Left renal pelvis (tissue), 4 donors: ENCODE data around the gene IL16. TPM values are rescaled to one million over a fixed set of nuclear protein-coding genes. Genes with fewer than 3 reads are reported as not detected.
A peak's percentile ranks its signal among the peaks of the same experiment; 100 is the strongest.
"Not testable (repeated sequence)": the region's sequence is repeated elsewhere in the genome, so short reads cannot be mapped to it uniquely, and the experiment has no call there.

Experiments
- DNase-seq, 4 donors: peaks; one replicate each; pipeline ENCODE4 v3.0.0-alpha.2; 2013; ENCODE audit warnings: low read depth in 4 of 4, low spot score in 3 of 4
- polyA plus RNA-seq, 4 donors: library from polyadenylated mRNA; unstranded; fragments of 120-200 nt; gene quantifications; one replicate each; pipeline ENCODE4 v1.2.1, GENCODE V29; 2013; ENCODE audit not compliant: insufficient read length in 4 of 4

IL16 gene
- 1 to 10 TPM; 4.1 to 7.1 (median 5.6) TPM for polyA plus RNA-seq

DNA sequence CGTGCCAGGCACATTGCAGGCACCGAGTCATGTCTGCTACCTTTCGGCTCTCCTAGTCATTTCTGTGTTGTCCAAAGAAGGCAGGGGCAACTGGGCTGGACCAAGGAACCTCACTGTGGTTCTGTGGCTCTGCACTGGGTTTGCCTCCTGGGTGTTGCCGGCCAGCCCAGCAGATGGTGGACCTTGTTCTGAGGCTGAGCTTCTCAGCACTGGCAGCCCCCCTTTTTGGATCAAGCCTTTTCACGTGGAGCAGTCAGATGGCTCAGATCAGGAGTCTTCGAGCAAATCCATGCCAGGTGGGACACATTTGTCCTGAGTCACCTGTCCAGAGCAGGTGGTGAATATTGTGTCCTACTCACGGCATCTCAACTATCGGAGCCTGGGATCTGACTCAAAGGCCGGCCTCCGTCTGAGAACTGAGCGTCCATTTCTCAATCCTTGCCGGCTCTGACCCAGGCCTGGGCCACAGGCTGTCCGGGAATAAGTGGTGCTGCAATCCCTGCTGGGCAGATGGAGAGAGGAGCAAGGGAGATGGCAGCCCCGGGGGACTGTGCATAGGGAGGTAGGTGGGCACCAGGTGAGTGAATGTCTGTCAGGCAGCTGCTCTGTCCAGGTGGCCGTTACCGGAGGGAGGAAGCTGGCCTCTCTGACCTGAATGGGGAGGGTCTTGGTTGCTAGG is at the start of gene IL16:
Gene IL16, plus strand, starts transcription at position 304 of the 679 bp plus-strand sequence. CDS start 28,521 bp downstream, outside the sequence.
- DNase-seq, result no peak

DNA sequence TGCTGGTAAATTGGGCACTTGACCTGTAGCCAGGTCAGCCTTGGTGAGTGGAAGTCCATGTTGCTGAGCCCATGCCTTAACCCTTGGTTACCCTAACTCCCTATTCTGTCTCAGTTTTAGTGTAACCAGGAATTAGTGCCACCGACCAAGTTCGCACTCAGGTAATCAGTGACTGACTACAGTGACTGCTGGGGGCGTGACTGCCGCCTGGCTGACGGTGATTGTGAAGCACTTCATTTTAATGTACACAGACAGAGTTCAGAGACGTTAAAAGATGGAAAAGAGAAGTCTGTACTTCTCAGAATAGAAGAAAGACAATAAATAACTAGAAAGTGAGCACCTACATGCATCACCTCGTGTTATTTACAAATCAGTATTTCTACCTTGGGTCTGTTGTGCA is 45.3 kb upstream of the IL16 start:
- no peak for DNase-seq

DNA sequence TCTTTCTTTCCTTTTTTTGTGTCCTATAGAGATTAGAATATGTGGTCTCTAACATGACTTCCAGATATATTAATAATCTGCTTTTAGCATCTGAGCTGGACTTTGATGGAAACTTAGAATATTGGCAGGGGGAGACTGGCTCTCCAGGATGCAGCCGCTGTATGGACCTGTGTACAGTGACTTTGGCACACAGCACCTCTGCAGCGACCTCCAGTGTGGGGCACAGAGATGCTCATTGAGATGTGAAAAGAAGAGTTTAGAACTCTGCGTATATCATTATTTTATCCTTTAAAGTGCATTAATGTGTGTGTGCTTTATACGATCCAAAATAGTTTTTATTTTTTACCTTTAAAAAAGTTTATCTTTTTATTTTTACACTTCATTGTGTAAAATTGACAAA is 44.3 kb upstream of the IL16 start:
- DNase-seq, result no peak

DNA sequence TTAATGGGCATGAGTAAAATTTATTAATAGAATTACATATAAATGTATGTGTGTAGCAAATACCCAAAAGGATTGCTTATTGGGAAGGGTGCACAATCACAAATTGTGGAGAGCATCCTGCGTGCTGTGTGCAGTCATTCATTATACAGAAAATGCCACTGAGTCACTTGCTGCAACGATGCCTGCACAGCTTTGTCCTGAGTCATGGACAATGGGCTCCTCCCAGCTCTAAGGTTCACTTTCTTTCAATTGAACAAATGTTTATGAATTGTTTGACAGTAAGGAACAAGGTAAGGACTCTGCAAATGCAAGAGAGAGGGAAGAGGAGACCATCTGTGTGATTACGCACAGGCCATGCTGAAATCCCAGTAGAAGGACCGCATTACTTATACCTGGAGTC is 43.9 kb upstream of the IL16 start:
- DNase-seq, result no peak

DNA sequence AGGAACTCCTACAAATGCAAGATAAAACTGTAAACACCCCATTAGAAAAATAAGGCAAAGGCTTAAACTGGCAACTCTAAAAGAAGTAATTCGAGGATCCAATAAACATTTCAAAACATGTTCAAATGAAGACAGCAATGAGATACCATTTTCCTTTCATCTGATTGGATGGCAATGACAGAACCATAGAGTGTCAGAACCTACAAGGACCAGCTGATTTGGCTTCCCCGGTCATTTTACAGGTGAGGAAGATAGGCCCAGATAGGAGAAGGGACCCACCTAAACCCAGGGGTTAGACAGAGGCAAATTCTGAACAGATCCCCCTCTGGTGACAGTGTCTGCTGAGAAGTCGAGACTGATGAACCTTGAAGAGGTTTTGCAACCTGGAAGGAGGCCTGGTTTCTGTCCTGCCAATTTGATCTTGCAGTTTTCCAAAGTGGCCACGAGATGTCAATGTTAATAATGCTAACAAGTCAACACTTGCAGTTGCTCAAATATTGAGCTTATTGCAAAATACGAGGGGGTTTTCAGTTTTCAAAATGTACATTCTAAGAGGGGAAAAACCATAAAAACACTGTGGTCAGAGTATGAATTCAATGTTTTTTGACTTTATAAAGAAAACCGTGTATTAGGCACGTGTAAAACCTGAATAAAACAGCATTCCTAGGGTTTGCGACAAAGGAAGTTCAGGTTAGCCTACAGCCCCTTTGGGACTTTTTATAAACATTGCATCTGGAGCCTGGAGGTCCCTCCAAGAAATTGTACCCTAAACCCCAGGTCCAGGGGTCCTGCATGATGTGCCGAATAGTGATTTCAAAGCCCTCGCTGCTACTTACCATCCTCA is 41.1 kb upstream of the IL16 start:
- DNase-seq, result no peak

DNA sequence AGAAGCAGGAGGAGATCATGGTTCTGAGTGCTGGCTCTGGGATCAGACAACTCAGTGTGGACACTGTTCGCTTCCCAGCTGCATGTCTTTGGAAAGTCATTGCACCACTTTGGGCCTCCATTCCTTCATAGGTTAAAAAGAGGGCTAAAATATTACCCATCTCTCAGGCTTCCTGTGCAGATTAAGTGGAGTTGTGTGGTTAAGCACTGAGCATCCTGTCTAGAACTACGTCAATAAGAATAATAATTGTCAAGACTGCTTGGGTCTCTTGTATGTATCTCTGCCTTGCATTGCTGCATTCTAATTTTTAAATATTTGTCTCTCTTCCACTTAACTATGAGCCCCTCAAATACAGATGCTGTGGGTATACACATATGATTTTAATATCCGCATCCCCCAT is 40.4 kb upstream of the IL16 start:
- DNase-seq, result no peak

DNA sequence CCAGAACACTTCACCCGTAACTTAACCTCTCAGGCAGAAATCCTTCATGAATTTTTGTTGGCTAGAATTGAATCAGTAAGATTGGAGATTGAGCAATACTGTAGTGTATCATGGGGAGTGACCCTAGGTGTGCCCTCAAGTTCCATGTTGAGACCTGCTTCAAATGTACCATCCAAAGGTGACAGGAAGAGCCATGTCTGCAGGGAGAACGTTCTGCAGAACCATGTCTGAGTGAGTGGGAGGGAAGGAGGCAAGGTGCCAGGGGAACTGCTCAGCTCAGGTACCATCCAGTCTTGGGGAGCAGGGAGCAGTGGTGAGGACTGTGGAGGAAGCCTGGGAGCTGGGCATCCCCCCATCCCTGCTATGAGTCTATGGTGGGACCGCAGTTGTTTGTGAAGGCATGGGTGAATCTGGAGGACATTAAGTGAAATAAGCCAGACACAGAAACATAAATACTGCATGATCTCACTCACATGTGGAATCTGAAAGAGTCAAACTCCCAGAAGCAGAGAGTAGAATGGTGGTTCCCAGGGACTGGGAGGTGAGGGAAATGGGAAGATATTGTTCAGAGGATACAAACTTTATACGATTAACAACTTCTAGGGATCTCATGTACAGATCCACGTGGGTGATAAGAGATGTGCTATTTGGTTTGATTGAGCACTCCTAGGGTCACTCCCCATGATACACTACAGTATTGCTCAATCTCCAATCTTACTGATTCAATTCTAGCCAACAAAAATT is 39.3 kb upstream of the IL16 start:
- DNase-seq, result no peak

DNA sequence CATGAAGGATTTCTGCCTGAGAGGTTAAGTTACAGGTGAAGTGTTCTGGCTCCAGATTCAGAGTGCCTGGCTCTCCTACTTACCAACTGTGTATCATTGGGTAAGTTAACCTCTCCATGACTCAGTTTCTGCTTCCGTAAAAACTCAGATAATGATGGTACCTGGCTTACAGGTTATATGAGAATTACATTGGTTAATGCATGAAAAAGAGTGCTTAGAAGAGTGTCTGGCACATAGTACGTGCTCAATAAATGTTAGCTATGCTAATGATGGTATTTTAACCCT is 38.8 kb upstream of the IL16 start:
- DNase-seq, result no peak

DNA sequence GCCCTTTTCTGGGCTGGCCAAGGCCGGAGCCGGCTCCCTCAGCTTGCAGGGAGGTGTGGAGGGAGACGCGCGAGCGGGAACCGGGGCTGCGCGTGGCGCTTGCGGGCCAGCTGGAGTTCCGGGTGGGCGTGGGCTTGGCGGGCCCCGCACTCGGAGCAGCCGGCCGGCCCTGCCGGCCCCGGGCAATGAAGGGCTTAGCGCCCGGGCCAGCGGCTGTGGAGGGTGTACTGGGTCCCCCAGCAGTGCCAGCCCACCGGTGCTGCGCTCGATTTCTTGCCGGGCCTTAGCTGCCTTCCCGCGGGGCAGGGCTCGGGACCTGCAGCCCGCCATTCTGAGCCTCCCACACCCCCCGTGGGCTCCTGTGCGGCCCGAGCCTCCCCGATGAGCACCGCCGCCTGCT is 38.1 kb upstream of the IL16 start:
- DNase-seq, result not testable (repeated sequence)

DNA sequence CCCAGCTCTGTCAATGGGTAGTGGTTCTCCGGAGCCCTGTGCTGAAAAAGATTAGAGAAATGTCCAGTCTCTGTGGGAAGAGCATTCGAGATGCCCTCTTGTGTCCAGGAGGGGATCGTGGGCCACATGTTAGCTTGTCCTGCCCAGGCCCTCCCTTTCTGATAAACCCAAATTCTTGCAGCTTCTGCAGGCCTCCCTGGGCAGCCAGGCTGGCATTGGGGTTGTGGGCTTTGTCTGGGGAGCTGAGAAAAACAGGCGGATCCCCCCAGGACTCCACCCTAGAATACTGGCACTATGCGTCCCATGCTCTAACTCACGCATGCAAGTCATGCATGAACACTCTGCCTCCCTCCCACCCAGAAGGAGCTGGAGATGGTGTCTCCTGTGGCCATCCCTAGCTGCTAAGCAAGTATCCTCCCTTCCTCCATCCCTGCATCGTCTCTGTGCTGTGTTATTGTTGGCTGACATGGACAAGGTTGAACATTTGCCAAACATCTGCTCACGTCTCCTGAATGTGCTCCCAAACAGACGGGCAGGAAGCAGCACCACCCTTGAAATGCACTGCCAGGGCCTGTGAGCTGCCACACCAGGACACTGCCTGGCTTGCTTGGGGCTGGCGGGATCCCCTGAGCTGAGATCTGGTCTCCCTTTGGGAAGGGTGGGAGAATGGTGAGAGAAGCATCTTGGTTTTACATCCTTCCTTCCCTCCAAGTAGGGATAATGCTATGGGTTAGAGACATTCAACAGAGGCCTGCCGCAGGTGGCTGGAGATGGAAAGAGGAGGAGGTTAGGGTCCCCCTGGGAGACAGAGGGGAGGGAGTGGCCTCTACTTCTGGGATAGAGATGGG is 36.1 kb upstream of the IL16 start:
- DNase-seq, result peak; percentile 3 to 32 (median 14)

DNA sequence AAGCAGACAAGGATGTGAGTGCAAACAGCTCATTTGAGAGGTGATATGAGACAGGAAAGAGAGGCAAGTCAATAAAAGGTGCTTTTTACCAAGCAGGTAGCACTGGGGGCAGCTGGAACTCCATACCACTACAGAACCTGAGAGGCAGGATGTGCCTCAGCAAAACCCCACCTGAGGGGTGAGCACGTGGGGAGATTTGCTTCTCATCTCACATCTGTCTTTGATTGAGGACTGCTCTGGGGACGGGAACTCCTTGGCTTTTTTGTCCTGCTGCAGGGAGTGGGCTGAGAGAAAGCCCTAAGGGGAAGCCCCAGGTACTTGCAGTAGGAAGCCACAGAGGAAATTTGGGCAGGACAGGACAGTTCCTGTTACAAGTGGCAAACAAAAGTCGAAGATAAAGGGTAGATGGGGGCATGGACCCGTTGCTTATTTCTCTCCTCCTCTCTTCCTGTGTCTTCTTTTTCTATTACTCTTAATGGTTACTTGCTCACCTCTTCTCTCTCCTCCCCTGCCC is 35.5 kb upstream of the IL16 start:
- DNase-seq, result no peak

DNA sequence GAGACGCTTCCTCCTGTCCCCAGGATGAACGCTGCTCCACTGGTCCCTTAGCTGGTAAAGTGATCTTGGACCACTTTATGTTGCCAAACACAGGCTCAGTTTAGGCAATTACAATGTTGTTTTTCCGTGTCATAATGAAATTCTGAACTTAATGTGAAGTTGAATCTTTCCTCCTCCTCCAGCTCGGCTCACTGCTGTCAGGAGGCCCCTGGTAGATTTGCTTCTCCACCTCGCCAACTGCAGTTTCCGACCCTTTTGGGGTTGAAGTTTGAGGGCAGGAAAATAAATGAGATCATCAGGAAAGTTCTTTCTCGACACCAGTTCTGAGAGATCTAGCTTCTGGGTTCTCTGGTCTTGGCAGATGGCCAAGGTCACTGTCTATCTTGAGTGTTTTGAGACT is 34.8 kb upstream of the IL16 start:
- DNase-seq, result no peak

DNA sequence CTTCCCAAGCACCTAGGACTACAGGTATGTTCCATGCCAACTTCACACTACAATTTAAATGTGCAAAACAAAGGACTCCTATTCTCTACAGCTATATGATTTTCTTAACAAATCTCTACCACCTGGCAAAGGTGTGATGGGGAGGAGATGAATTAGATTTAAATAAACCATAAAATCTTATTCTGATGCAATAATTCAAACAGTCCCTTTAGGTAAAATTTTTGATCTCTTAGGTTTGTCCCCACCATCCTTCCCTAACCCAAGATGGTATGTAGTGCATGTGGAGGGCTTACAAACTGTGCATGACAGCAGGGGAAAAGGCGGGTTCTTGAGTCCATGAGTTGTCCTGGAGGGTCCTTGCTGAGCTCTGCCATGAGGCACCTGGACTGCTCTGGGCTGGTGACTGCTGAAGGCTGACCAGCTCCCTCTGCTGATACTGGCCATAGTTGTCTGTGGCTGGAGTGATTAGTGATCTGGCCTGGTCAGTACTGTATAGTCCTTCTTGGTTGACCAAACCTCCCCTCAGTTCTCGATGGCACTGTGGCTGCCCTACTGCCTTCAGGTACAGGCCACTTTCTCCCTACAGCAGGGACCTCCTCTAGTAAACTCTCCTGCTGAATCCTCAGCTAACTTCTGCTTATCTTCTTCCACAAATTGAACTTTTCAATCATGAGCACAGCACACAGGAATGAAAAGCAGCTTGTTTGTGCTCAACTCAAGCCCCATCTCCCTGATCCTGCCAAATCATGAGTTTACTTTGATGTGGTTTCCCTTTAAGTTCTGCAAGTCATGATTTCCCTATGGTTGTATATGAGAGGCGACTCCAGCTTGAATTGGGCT is 32.5 kb upstream of the IL16 start:
- no peak for DNase-seq

DNA sequence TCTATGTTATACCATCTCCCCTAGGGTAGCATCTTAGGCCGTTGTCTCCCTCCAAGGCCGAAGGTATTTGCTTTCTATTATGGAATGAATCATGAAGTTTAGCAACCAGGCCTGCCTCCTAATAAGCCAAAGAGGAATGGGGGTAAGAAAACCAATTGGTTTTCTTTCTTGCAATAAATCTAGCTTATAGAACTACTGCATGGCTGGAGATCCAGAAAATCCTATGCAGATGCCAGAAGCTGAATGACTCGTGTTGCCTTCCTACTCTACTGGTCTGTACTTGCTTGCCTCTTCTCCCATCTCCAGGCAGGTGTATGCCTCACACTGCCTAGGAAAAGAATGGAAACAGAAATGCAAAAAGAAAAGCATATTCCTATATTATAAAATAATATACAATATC is 31.1 kb upstream of the IL16 start:
- no peak for DNase-seq

DNA sequence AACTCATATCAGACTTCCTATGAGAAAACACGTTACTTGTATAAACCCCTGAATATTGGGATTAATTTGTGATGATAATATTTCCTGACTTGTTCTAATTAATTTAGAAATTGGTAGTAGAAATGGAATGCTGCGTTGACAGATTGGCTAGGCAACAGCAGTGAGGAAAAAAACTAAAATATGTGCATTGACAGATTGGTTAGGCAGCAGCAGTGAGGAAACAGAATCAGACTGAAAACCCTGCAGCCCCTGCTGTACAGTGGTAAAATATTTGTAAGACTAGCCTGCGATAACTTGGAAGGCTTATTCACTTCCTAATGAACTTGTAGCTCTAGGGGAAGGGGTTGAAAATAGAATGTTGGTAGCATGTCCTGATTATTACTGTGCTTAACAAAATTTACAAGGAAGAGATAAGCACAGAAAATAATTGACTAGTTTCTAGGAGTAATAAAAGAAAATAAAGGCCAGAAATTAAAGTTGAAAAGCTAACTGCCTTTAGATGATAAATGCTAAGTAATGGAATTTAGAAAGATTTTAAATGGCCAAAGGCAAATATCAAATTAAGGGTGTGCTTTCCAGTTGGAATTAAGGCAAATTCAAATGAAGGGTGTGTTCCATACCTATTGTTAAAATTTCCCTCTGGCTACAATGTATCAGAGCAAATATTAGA is 29.9 kb upstream of the IL16 start:
- no peak for DNase-seq

DNA sequence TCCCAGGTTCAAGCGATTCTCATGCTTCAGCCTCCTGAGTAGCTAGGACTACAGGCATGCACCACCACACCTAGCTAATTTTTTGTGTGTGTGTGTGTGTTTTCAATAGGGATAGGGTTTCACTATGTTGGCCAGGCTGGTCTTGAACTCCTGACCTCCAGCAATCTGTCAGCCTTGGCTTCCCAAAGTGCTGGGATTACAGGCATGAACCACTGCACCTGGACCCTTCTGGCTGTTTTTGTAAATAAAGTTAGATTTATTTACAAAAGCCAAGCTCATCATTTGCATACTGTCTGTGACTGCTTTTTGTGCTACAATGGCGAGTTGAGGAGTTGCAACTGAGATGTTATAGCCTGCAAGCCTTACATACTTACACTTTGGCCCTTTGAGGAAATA is 28.6 kb upstream of the IL16 start:
- no peak for DNase-seq

DNA sequence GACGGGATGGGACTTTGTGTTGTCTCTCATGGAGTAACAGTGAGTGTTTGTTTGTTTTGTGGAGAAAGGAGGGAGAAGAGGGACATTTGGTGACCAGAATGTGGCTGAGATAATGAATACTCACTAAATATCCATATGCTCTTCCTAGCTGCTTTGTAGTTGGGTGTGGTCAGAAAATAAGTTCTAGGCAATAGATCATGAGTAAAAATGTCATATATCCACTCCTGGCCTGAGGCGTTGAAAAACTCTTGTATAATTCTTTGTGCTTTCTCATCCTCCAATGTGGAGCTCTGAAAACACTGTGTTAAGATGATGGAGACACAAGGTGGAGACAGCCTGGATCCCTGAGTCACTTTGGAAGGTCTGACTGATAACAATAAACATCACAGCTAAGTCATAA is 28.0 kb upstream of the IL16 start:
- DNase-seq, result no peak

DNA sequence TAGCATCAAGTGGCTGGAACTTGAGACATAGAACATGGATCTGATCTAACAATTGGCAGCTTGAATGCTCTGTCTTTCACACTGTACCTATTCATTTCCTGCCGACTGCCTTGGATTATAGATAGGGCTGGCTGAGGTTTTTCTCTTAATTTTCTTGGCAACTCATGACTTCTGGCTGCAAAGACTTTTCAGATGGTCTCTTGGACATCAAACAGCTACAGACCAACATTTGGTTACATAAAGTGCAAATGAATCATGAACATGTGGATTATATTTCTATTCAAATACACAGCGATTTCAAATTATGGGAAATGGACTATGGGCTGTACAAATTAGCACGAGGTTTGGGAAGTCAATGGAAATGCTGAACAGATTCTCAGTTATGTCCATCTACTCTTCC is 26.2 kb upstream of the IL16 start:
- DNase-seq, result no peak

DNA sequence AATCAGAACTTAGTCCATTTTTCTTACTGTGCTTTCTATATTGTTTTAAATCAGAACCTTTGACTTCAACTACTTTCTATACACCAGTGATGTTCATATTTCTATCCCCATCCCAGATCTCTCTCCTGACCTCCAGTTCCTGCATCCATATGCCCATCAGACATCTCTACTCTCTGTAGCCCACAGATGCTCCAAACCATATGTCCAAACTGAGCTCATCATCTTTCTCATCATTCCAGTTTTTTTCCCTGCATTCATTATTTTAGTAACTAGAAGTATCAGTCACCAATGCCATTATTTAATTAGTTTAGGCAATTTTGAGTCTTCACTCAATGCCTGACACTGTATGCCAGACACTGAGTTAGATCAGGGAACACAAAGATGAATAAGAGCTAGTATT is 25.4 kb upstream of the IL16 start:
- DNase-seq, result no peak
